Measurements from ENCODE around the gene ZSCAN9. TPM values are rescaled to one million over a fixed set of nuclear protein-coding genes. Genes with fewer than 3 reads are reported as not detected.
A peak's percentile ranks its signal among the peaks of the same experiment; 100 is the strongest.

Gene ZSCAN9
- total and polyA plus RNA-seq, 9 of the 15 experiments (the other 6 are each of a cell fraction or from before 2014, with no cell fraction given) = 18.8 to 48.9 (median 28.7) TPM

GRCh38 chr6:28224131-28225055, 682 bp upstream of the ZSCAN9 start (continued):
- peak in 1 of 2 experiments; percentile 57 for TF ChIP-seq AFF1 (IDR thresholded peaks at IDR 0.05; ENCODE audit: low read depth in 1 of 2, partially characterized antibody in 2 of 2)
- TF ChIP-seq TRIM25 (IDR thresholded peaks at IDR 0.05; ENCODE audit: borderline replicate concordance) = peak; percentile 69; the same call in 1 of the 2 replicates
- TF ChIP-seq CHD7 (IDR thresholded peaks at IDR 0.05; ENCODE audit: low read depth, low read length) = no peak
- TF ChIP-seq HDAC3 (IDR thresholded peaks at IDR 0.05; ENCODE audit: borderline replicate concordance, partially characterized antibody) = peak; percentile 29
- peak; percentile 61 for TF ChIP-seq BRD9 (IDR thresholded peaks at IDR 0.05; ENCODE audit: low read depth, partially characterized antibody)
- no peak for TF ChIP-seq RFX5 (IDR thresholded peaks at IDR 0.05; ENCODE audit: low read depth, low read length)
- TF ChIP-seq HDGF (IDR thresholded peaks at IDR 0.05) = peak; percentile 14; the same call in 1 of the 2 replicates

Measured in K562 (cell line).